Neural progenitor cell (in vitro differentiated cells): ENCODE measurements around the gene PDE9A. TPM values are rescaled to one million over a fixed set of nuclear protein-coding genes. Genes with fewer than 3 reads are reported as not detected.
A peak's percentile ranks its signal among the peaks of the same experiment; 100 is the strongest.

Experiments used
- DNase-seq: peaks from one replicate; pipeline ENCODE4 v3.0.0-alpha.2; 2016; ENCODE audit warnings: low spot score
- H2AFZ ChIP-seq: fragments of 200-600 bp; sonication (generic); replicated peaks from 2 replicates; pipeline ENCODE4 v1.6.1; 2016; ENCODE audit warnings: antibody characterized with exemption
- H3F3A ChIP-seq: fragments of 200-600 bp; sonication (generic); 2 replicates; pipeline ENCODE4 v1.6.1; 2016; ENCODE audit warnings: antibody characterized with exemption, low read depth
- H3K27ac ChIP-seq: fragments of 200-600 bp; sonication (generic); 2 replicates; pipeline ENCODE4 v1.5.1; 2016; ENCODE audit warnings: mild to moderate bottlenecking
- H3K27me3 ChIP-seq: fragments of 200-600 bp; sonication (generic); 2 replicates; pipeline ENCODE4 v1.6.1; 2016; ENCODE audit warnings: mild to moderate bottlenecking, moderate library complexity
- H3K36me3 ChIP-seq: fragments of 200-600 bp; sonication (generic); 2 replicates; pipeline ENCODE4 v1.5.1; 2016
- H3K4me1 ChIP-seq: fragments of 200-600 bp; sonication (generic); 2 replicates; pipeline ENCODE4 v1.6.1; 2016; ENCODE audit warnings: mixed run types
- H3K4me2 ChIP-seq: fragments of 200-600 bp; sonication (generic); 2 replicates; pipeline ENCODE4 v1.6.1; 2016
- H3K4me3 ChIP-seq: fragments of 200-600 bp; sonication (generic); 2 replicates; pipeline ENCODE4 v1.5.1; 2016
- H3K79me2 ChIP-seq: fragments of 200-600 bp; sonication (generic); 2 replicates; pipeline ENCODE4 v1.6.1; 2016; ENCODE audit warnings: low read depth
- H3K9ac ChIP-seq: fragments of 200-600 bp; sonication (generic); 2 replicates; pipeline ENCODE4 v1.6.1; 2016
- H3K9me3 ChIP-seq: fragments of 200-600 bp; sonication (generic); 2 replicates; pipeline ENCODE4 v1.5.1; 2016; ENCODE audit warnings: low read depth
- H4K20me1 ChIP-seq: fragments of 200-600 bp; sonication (generic); 2 replicates; pipeline ENCODE4 v1.6.1; 2016; ENCODE audit warnings: low read depth
- H3K27ac Mint-ChIP-seq: 3 replicates; pipeline ENCODE4 v1.8.0; 2021; ENCODE audit warnings: mixed read lengths
- H3K27me3 Mint-ChIP-seq: 2 replicates; pipeline ENCODE4 v1.8.0; 2022; ENCODE audit warnings: low read depth, mild to moderate bottlenecking, inconsistent platforms, moderate library complexity, mixed read lengths; ENCODE audit not compliant: insufficient read depth
- H3K36me3 Mint-ChIP-seq: 3 replicates; pipeline ENCODE4 v1.8.0; 2021; ENCODE audit warnings: mixed read lengths
- H3K4me1 Mint-ChIP-seq: 3 replicates; pipeline ENCODE4 v1.8.0; 2021; ENCODE audit warnings: mixed read lengths
- H3K4me3 Mint-ChIP-seq: 3 replicates; pipeline ENCODE4 v1.8.0; 2021; ENCODE audit warnings: mild to moderate bottlenecking, moderate library complexity, mixed read lengths
- H3K9me3 Mint-ChIP-seq: 3 replicates; pipeline ENCODE4 v1.8.0; 2020; ENCODE audit warnings: mixed read lengths
- EZH2 ChIP-seq: fragments of 200-600 bp; sonication (generic); IDR thresholded peaks from 2 replicates; pipeline ENCODE4 v1.6.1; 2017; ENCODE audit warnings: antibody characterized with exemption, mild to moderate bottlenecking, moderate library complexity
- EZH2phosphoT487 ChIP-seq: fragments of 200-600 bp; sonication (generic); IDR thresholded peaks from 2 replicates; pipeline ENCODE4 v1.6.1; 2017; ENCODE audit warnings: antibody characterized with exemption
- total RNA-seq: library from RNA; depleted of rRNA; stranded (reverse); fragments of >200 nt; gene quantifications from 2 replicates; pipeline ENCODE4 v1.2.3, GENCODE V29; 2015; ENCODE audit warnings: low replicate concordance
- TF ChIP-seq, protein P1 (sequence below): fragments of 200-600 bp; sonication (generic); IDR thresholded peaks from 2 replicates; pipeline ENCODE4 v1.5.1; 2017; ENCODE audit warnings: antibody characterized with exemption, mild to moderate bottlenecking

Gene PDE9A
- total RNA-seq, 1 donor from 2014 or later, result 41.0 TPM

GRCh38 chr21:42747746-42748351 is 94.4 kb downstream of the PDE9A start:
- TF ChIP-seq EZH2phosphoT487 (no peak), EZH2 (no peak)
- TF ChIP-seq, protein P1, sequence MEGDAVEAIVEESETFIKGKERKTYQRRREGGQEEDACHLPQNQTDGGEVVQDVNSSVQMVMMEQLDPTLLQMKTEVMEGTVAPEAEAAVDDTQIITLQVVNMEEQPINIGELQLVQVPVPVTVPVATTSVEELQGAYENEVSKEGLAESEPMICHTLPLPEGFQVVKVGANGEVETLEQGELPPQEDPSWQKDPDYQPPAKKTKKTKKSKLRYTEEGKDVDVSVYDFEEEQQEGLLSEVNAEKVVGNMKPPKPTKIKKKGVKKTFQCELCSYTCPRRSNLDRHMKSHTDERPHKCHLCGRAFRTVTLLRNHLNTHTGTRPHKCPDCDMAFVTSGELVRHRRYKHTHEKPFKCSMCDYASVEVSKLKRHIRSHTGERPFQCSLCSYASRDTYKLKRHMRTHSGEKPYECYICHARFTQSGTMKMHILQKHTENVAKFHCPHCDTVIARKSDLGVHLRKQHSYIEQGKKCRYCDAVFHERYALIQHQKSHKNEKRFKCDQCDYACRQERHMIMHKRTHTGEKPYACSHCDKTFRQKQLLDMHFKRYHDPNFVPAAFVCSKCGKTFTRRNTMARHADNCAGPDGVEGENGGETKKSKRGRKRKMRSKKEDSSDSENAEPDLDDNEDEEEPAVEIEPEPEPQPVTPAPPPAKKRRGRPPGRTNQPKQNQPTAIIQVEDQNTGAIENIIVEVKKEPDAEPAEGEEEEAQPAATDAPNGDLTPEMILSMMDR, result no peak
- H3K27ac ChIP-seq, result no peak overlapping the region
- Mint-ChIP-seq H3K36me3 (peaks cover under 1% of the 10 kb centered on the region), H3K4me1 (peaks cover 30% of the 10 kb centered on the region), H3K27ac (no peak overlapping the region), H3K4me3 (no peak overlapping the region), H3K9me3 (no peaks in the 10 kb centered on the region), H3K27me3 (peaks cover 2% of the 10 kb centered on the region)
- peak overlapping the region; percentile 27 for H3K4me2 ChIP-seq
- peaks cover 21% of the 10 kb centered on the region for H3K4me1 ChIP-seq
- peaks cover 8% of the 10 kb centered on the region for H4K20me1 ChIP-seq
- H3K9ac ChIP-seq, result no peak overlapping the region
- no peaks in the 10 kb centered on the region for H3K36me3 ChIP-seq
- H3K9me3 ChIP-seq, result no peaks in the 10 kb centered on the region
- peak; percentile 15 for DNase-seq
- H3K4me3 ChIP-seq, result no peak overlapping the region
- no peak overlapping the region for H2AFZ ChIP-seq
- H3F3A ChIP-seq, result no peaks in the 10 kb centered on the region
- no peaks in the 10 kb centered on the region for H3K27me3 ChIP-seq
- H3K79me2 ChIP-seq, result no peaks in the 10 kb centered on the region

- Mint-ChIP-seq H3K4me1 (peaks cover 30% of the 10 kb centered on the region), H3K4me3 (no peak overlapping the region), H3K9me3 (no peaks in the 10 kb centered on the region), H3K27ac (no peak overlapping the region), H3K36me3 (no peaks in the 10 kb centered on the region), H3K27me3 (peaks cover 2% of the 10 kb centered on the region)
- H3F3A ChIP-seq, result no peaks in the 10 kb centered on the region
- H3K9ac ChIP-seq, result no peak overlapping the region
- H2AFZ ChIP-seq, result no peak overlapping the region
- no peak for DNase-seq
- H3K27me3 ChIP-seq, result no peaks in the 10 kb centered on the region
- no peaks in the 10 kb centered on the region for H3K9me3 ChIP-seq
- H4K20me1 ChIP-seq, result peaks cover 8% of the 10 kb centered on the region
- no peak overlapping the region for H3K27ac ChIP-seq
- peaks cover 21% of the 10 kb centered on the region for H3K4me1 ChIP-seq
- H3K4me2 ChIP-seq, result no peak overlapping the region
- no peaks in the 10 kb centered on the region for H3K79me2 ChIP-seq
- TF ChIP-seq, protein P1, result no peak
- TF ChIP-seq EZH2 (no peak), EZH2phosphoT487 (no peak)
- no peaks in the 10 kb centered on the region for H3K36me3 ChIP-seq
- H3K4me3 ChIP-seq, result no peak overlapping the region
These were observed 95.3 kb downstream of the PDE9A start for GRCh38 chr21:42748620-42749176.

DNA sequence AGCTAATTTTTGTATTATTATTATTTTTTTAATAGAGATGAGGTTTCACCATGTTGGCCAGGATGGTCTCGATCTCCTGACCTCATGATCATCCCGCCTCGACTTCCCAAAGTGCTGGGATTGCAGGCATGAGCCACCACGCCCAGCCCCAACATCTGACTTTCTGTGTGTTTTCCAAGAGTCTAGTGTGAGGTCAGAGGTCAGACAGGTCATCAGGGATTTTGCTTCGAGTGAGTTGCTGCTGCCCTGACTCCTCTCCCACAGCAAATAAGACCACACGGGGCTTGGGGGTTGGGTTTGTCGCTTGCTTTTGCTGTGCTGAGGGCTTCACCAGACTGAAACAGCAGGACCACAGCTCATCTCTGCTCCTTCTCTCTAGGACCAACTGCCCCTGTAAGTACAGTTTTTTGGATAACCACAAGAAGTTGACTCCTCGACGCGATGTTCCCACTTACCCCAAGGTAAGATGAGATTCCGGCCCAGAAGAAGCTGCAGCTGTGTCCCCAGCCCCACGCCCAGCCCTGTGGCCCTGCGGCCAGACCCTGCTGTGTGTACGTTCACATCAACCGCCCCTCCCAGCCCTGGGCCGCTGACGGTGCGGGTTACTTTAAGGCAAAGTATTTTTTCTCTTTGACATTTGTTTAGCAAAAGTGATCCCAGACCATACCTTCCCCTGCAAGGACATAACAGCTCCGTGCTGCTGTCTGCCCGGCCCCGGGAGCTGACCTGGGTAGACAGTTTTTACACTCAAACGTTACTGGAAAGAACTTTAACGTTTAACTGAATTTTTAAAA is 97.5 kb downstream of the PDE9A start:
- no peak overlapping the region for H2AFZ ChIP-seq
- H3K4me1 ChIP-seq, result peaks cover 21% of the 10 kb centered on the region
- H3K9me3 ChIP-seq, result no peaks in the 10 kb centered on the region
- H3K27me3 Mint-ChIP-seq, result no peaks in the 10 kb centered on the region
- TF ChIP-seq, protein P1, result no peak
- TF ChIP-seq EZH2 (no peak), EZH2phosphoT487 (no peak)
- H3K4me2 ChIP-seq, result no peak overlapping the region
- H3K9me3 Mint-ChIP-seq, result no peaks in the 10 kb centered on the region
- H3K27ac ChIP-seq, result no peak overlapping the region
- H3K27me3 ChIP-seq, result no peaks in the 10 kb centered on the region
- no peak overlapping the region for H3K4me3 ChIP-seq
- no peak for DNase-seq
- no peaks in the 10 kb centered on the region for H3F3A ChIP-seq
- H3K79me2 ChIP-seq, result no peaks in the 10 kb centered on the region
- no peaks in the 10 kb centered on the region for H3K36me3 Mint-ChIP-seq
- H3K27ac Mint-ChIP-seq, result no peak overlapping the region
- H3K36me3 ChIP-seq, result no peaks in the 10 kb centered on the region
- no peak overlapping the region for H3K9ac ChIP-seq
- peaks cover 8% of the 10 kb centered on the region for H4K20me1 ChIP-seq
- H3K4me3 Mint-ChIP-seq, result no peak overlapping the region
- peaks cover 39% of the 10 kb centered on the region for H3K4me1 Mint-ChIP-seq
